HG02642 (cell line): ENCODE measurements around the gene TAS1R3.

Experiments used
- ATAC-seq: cut with Tn5 transposase; IDR thresholded peaks from one replicate; pipeline ENCODE4 v1.9.1; 2021; ENCODE audit warnings: mild to moderate bottlenecking; ENCODE audit not compliant: unreplicated experiment, poor library complexity

The TAS1R3 gene

GRCh38 chr1:1335792-1336248, 4.7 kb downstream of the TAS1R3 start:
- no peak for ATAC-seq

GRCh38 chr1:1336446-1336845, 5.4 kb downstream of the TAS1R3 start:
- ATAC-seq: no peak

- ATAC-seq: no peak
Measured at GRCh38 chr1:1336931-1337792, 6.1 kb downstream of the TAS1R3 start.

- no peak for ATAC-seq
Measured at GRCh38 chr1:1337793-1338147, 6.7 kb downstream of the TAS1R3 start.

GRCh38 chr1:1338278-1338677, 7.2 kb downstream of the TAS1R3 start:
- ATAC-seq: no peak

GRCh38 chr1:1340185-1340584, 9.1 kb downstream of the TAS1R3 start:
- no peak for ATAC-seq

- ATAC-seq: no peak
Measured at GRCh38 chr1:1340791-1341548, 9.9 kb downstream of the TAS1R3 start.

- no peak for ATAC-seq
Measured at GRCh38 chr1:1341549-1342021, 10.5 kb downstream of the TAS1R3 start.

GRCh38 chr1:1342061-1342562, 11.0 kb downstream of the TAS1R3 start:
- ATAC-seq: no peak

GRCh38 chr1:1342584-1343115, 11.6 kb downstream of the TAS1R3 start:
- ATAC-seq: no peak

GRCh38 chr1:1343811-1344421, 12.8 kb downstream of the TAS1R3 start:
- no peak for ATAC-seq

- ATAC-seq: no peak
Measured at GRCh38 chr1:1344655-1345361, 13.7 kb downstream of the TAS1R3 start.

GRCh38 chr1:1345384-1345783, 14.3 kb downstream of the TAS1R3 start:
- no peak for ATAC-seq

GRCh38 chr1:1345860-1346500, 14.9 kb downstream of the TAS1R3 start:
- ATAC-seq: no peak

GRCh38 chr1:1346501-1346890, 15.4 kb downstream of the TAS1R3 start:
- no peak for ATAC-seq

- no peak for ATAC-seq
Measured at GRCh38 chr1:1347026-1347595, 16.0 kb downstream of the TAS1R3 start.

GRCh38 chr1:1347663-1348419, 16.8 kb downstream of the TAS1R3 start:
- ATAC-seq: no peak
